ENCODE measurements around the gene LRRC74B. TPM values are rescaled to one million over a fixed set of nuclear protein-coding genes. Genes with fewer than 3 reads are reported as not detected.

LRRC74B gene
- total RNA-seq, 1 donor: not detected

DNA sequence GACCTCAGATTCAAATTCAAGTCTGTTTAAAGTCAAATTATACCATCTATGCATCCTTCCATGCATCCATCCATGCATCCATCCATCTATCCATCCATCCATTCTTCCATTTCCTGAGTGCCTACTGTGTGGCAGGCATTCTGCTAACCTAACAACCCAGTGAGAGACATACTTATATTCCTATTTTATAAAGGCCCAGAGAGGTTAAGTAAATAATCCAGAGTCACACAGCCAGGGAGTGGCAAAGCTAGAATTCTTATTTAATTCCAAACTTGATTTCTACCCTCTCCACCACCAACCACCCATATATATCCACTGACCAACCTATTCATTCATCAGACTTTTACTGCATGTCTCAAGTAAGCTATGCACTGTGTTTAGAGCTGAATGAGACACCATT is 53.8 kb downstream of the LRRC74B start:
- peaks cover 28% of the 10 kb centered on the region for H3K4me1 ChIP-seq (ENCODE audit: insufficient read depth, low read length)
- H3K27me3 ChIP-seq (ENCODE audit: insufficient read depth, low read length): no peaks in the 10 kb centered on the region
- no peak overlapping the region for H2AFZ ChIP-seq (ENCODE audit: low read length)
- H3K27ac ChIP-seq (ENCODE audit: low read depth, low read length): no peak overlapping the region
- H3K4me3 ChIP-seq (ENCODE audit: insufficient read depth, low read length): no peak overlapping the region
- H3K79me2 ChIP-seq (ENCODE audit: insufficient read depth, low read length): no peaks in the 10 kb centered on the region
- H3K9me3 ChIP-seq (ENCODE audit: low read depth, low read length): no peaks in the 10 kb centered on the region
- no peak for DNase-seq (ENCODE audit: insufficient read length, low spot score, missing footprints)
- no peaks in the 10 kb centered on the region for H4K20me1 ChIP-seq (ENCODE audit: insufficient read depth, low read length)
- H3K4me2 ChIP-seq (ENCODE audit: insufficient read depth, low read length): no peak overlapping the region
- TF ChIP-seq, protein P1, sequence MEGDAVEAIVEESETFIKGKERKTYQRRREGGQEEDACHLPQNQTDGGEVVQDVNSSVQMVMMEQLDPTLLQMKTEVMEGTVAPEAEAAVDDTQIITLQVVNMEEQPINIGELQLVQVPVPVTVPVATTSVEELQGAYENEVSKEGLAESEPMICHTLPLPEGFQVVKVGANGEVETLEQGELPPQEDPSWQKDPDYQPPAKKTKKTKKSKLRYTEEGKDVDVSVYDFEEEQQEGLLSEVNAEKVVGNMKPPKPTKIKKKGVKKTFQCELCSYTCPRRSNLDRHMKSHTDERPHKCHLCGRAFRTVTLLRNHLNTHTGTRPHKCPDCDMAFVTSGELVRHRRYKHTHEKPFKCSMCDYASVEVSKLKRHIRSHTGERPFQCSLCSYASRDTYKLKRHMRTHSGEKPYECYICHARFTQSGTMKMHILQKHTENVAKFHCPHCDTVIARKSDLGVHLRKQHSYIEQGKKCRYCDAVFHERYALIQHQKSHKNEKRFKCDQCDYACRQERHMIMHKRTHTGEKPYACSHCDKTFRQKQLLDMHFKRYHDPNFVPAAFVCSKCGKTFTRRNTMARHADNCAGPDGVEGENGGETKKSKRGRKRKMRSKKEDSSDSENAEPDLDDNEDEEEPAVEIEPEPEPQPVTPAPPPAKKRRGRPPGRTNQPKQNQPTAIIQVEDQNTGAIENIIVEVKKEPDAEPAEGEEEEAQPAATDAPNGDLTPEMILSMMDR (IDR thresholded peaks at IDR 0.05; ENCODE audit: extremely low read depth, low read depth, low read length): no peak
- no peaks in the 10 kb centered on the region for H3K36me3 ChIP-seq (ENCODE audit: insufficient read depth, low read length)

DNA sequence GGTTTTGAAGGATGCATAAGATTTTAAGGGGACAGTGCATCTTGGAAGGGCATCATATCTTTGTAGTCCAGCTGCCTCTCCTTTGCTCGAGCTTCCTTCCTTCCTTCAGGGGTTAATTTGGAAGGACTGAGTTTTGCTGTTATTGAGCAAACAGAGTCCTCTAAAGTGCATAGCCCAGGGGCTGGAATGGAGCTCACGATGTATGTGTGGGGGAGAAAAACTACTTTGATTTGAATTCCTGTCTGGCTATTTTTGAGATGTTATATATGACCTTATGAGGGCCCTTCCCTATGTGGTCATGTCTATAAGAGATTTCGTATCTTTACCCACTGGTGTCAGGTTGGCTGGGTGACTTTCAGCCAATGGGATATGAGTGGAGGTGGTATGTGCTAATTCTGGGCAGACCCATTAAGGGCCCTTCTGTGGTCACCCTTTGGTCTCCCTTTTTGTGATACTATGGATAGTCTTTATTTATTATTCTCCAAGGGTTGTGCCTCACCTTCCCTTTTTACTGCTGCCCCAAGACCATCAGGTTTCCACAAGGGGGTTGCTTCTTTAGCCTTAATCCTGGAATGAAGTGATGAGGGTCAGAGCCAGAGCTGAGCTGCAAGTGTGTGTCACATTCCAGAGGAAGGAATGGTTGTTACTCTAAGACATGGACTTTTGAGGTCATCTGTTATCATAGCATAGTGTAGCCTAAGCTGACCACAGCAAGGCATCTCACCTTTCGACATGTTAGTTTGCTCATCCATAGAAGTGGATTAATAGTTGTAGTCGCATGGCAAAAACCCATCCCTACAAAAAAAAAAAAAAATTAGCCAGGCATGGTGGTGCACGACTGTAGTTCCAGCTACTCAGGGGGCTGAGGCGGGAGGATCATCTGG is 54.6 kb downstream of the LRRC74B start:
- no peaks in the 10 kb centered on the region for H3K9me3 ChIP-seq (ENCODE audit: low read depth, low read length)
- no peak overlapping the region for H3K4me3 ChIP-seq (ENCODE audit: insufficient read depth, low read length)
- TF ChIP-seq, protein P1 (IDR thresholded peaks at IDR 0.05; ENCODE audit: extremely low read depth, low read depth, low read length): no peak
- H3K4me1 ChIP-seq (ENCODE audit: insufficient read depth, low read length): peaks cover 28% of the 10 kb centered on the region
- no peaks in the 10 kb centered on the region for H3K79me2 ChIP-seq (ENCODE audit: insufficient read depth, low read length)
- H3K27me3 ChIP-seq (ENCODE audit: insufficient read depth, low read length): no peaks in the 10 kb centered on the region
- no peaks in the 10 kb centered on the region for H4K20me1 ChIP-seq (ENCODE audit: insufficient read depth, low read length)
- no peak overlapping the region for H3K27ac ChIP-seq (ENCODE audit: low read depth, low read length)
- H3K36me3 ChIP-seq (ENCODE audit: insufficient read depth, low read length): no peaks in the 10 kb centered on the region
- H2AFZ ChIP-seq (ENCODE audit: low read length): no peak overlapping the region
- no peak overlapping the region for H3K4me2 ChIP-seq (ENCODE audit: insufficient read depth, low read length)
- no peak for DNase-seq (ENCODE audit: insufficient read length, low spot score, missing footprints)

DNA sequence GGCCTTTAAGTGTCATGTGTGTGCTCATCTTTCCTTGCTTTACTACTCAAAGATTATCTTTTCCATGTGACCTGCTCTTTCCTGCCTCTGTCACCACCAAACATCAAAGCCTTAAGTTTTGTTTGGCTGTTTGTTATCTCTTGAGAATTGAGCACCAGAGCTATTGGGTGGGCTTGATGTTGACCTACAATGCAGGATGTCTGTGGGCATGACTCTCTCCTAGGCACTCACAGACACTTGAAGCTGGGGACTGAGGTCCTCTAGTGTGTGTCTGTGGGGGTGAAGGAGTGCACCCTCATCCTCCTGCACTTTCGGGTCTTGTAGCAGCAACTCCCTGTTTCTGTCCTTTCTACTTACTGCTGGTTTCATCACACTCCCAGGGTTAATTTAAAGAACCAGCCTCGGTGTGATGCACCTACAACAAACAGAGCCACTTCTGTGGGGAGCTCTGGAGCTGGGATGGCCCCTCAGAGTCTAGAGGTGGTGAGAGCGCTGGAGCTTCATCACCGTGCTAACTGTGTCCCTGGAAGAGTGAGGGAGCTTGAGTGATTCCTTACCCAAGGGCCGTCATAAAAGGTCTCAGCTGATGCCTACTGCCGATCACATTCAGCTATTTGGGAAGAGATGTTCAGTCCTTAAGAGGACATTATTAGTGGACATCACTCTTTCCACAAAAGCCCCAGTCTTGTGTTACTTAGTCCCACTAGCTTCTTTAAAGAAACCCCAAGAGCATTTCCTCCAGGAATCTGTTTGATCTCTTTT is 56.3 kb downstream of the LRRC74B start:
- H2AFZ ChIP-seq (ENCODE audit: low read length): no peak overlapping the region

More for the DNA sequence above, 56.3 kb downstream of the LRRC74B start:
- Histone ChIP-seq H3K4me2 (ENCODE audit: insufficient read depth, low read length) (peak overlapping the region; percentile 20), H3K9me3 (ENCODE audit: low read depth, low read length) (no peaks in the 10 kb centered on the region), H3K79me2 (ENCODE audit: insufficient read depth, low read length) (no peaks in the 10 kb centered on the region), H4K20me1 (ENCODE audit: insufficient read depth, low read length) (no peaks in the 10 kb centered on the region), H3K4me3 (ENCODE audit: insufficient read depth, low read length) (no peak overlapping the region), H3K4me1 (ENCODE audit: insufficient read depth, low read length) (peaks cover 28% of the 10 kb centered on the region), H3K27ac (ENCODE audit: low read depth, low read length) (peak overlapping the region; percentile 28), H3K36me3 (ENCODE audit: insufficient read depth, low read length) (no peaks in the 10 kb centered on the region), H3K27me3 (ENCODE audit: insufficient read depth, low read length) (no peaks in the 10 kb centered on the region)
- no peak for DNase-seq (ENCODE audit: insufficient read length, low spot score, missing footprints)
- TF ChIP-seq, protein P1 (IDR thresholded peaks at IDR 0.05; ENCODE audit: extremely low read depth, low read depth, low read length): no peak

Measured in osteoblast (primary cell).